PC-3 (cell line): ENCODE results near the gene IMPACT.

Source experiments
- EZH2 ChIP-seq: fragments of 300-600 bp; sonication (generic); IDR thresholded peaks from one replicate; pipeline ENCODE4 v1.6.1; 2017; ENCODE audit warnings: antibody characterized with exemption, mild to moderate bottlenecking, low read length; ENCODE audit not compliant: unreplicated experiment
- EZH2phosphoT487 ChIP-seq: fragments of 300-600 bp; sonication (generic); IDR thresholded peaks from 2 replicates; pipeline ENCODE4 v1.6.1; 2018; ENCODE audit warnings: mild to moderate bottlenecking, antibody characterized with exemption, low read length, borderline replicate concordance
- TF ChIP-seq, protein P1 (sequence below): fragments of 300-600 bp; sonication (generic); conservative IDR thresholded peaks from 2 replicates; pipeline ENCODE4 v1.5.1; 2017; ENCODE audit warnings: antibody characterized with exemption, low read depth, mild to moderate bottlenecking, low read length

- TF ChIP-seq, protein P1, sequence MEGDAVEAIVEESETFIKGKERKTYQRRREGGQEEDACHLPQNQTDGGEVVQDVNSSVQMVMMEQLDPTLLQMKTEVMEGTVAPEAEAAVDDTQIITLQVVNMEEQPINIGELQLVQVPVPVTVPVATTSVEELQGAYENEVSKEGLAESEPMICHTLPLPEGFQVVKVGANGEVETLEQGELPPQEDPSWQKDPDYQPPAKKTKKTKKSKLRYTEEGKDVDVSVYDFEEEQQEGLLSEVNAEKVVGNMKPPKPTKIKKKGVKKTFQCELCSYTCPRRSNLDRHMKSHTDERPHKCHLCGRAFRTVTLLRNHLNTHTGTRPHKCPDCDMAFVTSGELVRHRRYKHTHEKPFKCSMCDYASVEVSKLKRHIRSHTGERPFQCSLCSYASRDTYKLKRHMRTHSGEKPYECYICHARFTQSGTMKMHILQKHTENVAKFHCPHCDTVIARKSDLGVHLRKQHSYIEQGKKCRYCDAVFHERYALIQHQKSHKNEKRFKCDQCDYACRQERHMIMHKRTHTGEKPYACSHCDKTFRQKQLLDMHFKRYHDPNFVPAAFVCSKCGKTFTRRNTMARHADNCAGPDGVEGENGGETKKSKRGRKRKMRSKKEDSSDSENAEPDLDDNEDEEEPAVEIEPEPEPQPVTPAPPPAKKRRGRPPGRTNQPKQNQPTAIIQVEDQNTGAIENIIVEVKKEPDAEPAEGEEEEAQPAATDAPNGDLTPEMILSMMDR: no peak
- TF ChIP-seq EZH2 (no peak), EZH2phosphoT487 (no peak)
Observed at GRCh38 chr18:24494586-24494985, 68.1 kb downstream of the IMPACT start.
